H1 (cell line): ENCODE measurements around the gene PTPRT. TPM values are rescaled to one million over a fixed set of nuclear protein-coding genes. Genes with fewer than 3 reads are reported as not detected.

ENCODE experiments used
- CTCF ChIA-PET: fragments of 300-600 bp; sonication (Branson Sonifier 250); formaldehyde crosslinking; loops from one replicate; lab custom pipeline; 2021; ENCODE audit not compliant: partially characterized antibody; lab: Charles Lee
- POLR2A ChIA-PET: fragments of 300-600 bp; sonication (Branson Sonifier 250); formaldehyde crosslinking; loops from one replicate; lab custom pipeline; 2021; ENCODE audit warnings: inconsistent platforms; ENCODE audit not compliant: partially characterized antibody; lab: Charles Lee
- DNase-seq, 2 experiments: peaks; one replicate each; pipeline versions ENCODE4 v3.0.0 to v3.0.0-alpha.2; 2010 to 2022; ENCODE audit warnings: low spot score in 2 of 2, low read depth in 1 of 2, mixed read lengths in 1 of 2
- FAIRE-seq: peaks from 2 replicates; lab custom pipeline; 2011; peaks lifted over from hg19 to GRCh38; lab: Jason Lieb, UNC
- H2AFZ ChIP-seq: 2 replicates; pipeline ENCODE4 v1.8.1; 2012; ENCODE audit warnings: low read length, inconsistent platforms
- H2AK5ac ChIP-seq: 2 replicates; pipeline ENCODE4 v1.6.1; 2013; ENCODE audit warnings: low read depth, low read length
- H2BK120ac ChIP-seq: replicated peaks from 2 replicates; pipeline ENCODE3; 2013; ENCODE audit warnings: low read depth, low read length, inconsistent platforms
- H2BK12ac ChIP-seq: 2 replicates; pipeline ENCODE4 v1.6.1; 2013; ENCODE audit warnings: low read depth, low read length
- H2BK15ac ChIP-seq: 2 replicates; pipeline ENCODE4 v1.6.1; 2013; ENCODE audit warnings: low read length
- H2BK20ac ChIP-seq: 2 replicates; pipeline ENCODE4 v1.6.1; 2013; ENCODE audit warnings: low read length
- H2BK5ac ChIP-seq: 2 replicates; pipeline ENCODE4 v1.6.1; 2013; ENCODE audit warnings: low read depth, low read length
- H3K14ac ChIP-seq: 2 replicates; pipeline ENCODE4 v1.6.1; 2013; ENCODE audit warnings: inconsistent platforms; ENCODE audit not compliant: insufficient read length
- H3K18ac ChIP-seq: 2 replicates; pipeline ENCODE4 v1.6.1; 2013; ENCODE audit warnings: low read length; ENCODE audit errors: extremely low read depth
- H3K23ac ChIP-seq: 2 replicates; pipeline ENCODE4 v1.6.1; 2013; ENCODE audit warnings: inconsistent platforms; ENCODE audit not compliant: insufficient read length
- H3K23me2 ChIP-seq: 2 replicates; pipeline ENCODE4 v1.6.1; 2013; ENCODE audit warnings: low read depth, low read length
- H3K27ac ChIP-seq: 2 replicates; pipeline ENCODE4 v1.6.1; 2011; ENCODE audit warnings: low read depth, low read length, inconsistent platforms
- H3K27me3 ChIP-seq, 4 experiments: replicated peaks in 1 of 4; 1 replicate in 1 of 4; 2 replicates in 3 of 4; pipeline versions ENCODE4 v1.6.1 to v1.8.1; 2011 to 2013; ENCODE audit warnings: low read length in 3 of 4, mild to moderate bottlenecking in 3 of 4, inconsistent platforms in 2 of 4, mixed read lengths in 2 of 4, moderate library complexity in 1 of 4; ENCODE audit not compliant: control insufficient read depth in 3 of 4, insufficient read depth in 3 of 4; ENCODE audit errors: extremely low read depth in 1 of 4
- H3K36me3 ChIP-seq, 4 experiments: 2 replicates each; pipeline versions ENCODE4 v1.6.1 to v1.8.1; 2011 to 2013; ENCODE audit warnings: mild to moderate bottlenecking in 4 of 4, low read length in 3 of 4, moderate library complexity in 2 of 4, control low read depth in 1 of 4, inconsistent platforms in 1 of 4; ENCODE audit not compliant: insufficient read depth in 4 of 4, control insufficient read depth in 2 of 4
- H3K4ac ChIP-seq: replicated peaks from 2 replicates; pipeline ENCODE3; 2013; ENCODE audit warnings: low read length, low read depth, mixed read lengths, inconsistent platforms; ENCODE audit not compliant: insufficient read length
- H3K4me1 ChIP-seq, 4 experiments: replicated peaks in 1 of 4; 1 replicate in 1 of 4; 2 replicates in 3 of 4; pipeline versions ENCODE4 v1.6.1 to v1.8.1; 2011 to 2013; ENCODE audit warnings: low read length in 3 of 4, inconsistent platforms in 2 of 4, mixed read lengths in 1 of 4; ENCODE audit not compliant: insufficient read depth in 4 of 4, control insufficient read depth in 3 of 4
- H3K4me2 ChIP-seq, 2 experiments: 2 replicates each; pipeline versions ENCODE4 v1.6.1 to v1.8.1; 2011 to 2013; ENCODE audit warnings: low read depth in 2 of 2, low read length in 2 of 2, control low read depth in 1 of 2, inconsistent platforms in 1 of 2, mild to moderate bottlenecking in 1 of 2; ENCODE audit not compliant: insufficient read depth in 1 of 2
- H3K4me3 ChIP-seq, 4 experiments: fragments of 200-600, 300-600 bp in 1 of 4; sonication (generic), shearing (Covaris generic), sonication (Bioruptor Twin) in 1 of 4; 2 replicates each; pipeline versions ENCODE4 v1.5.1 to v1.8.1; 2011 to 2016; ENCODE audit warnings: low read length in 4 of 4, low read depth in 3 of 4, control low read depth in 2 of 4, inconsistent platforms in 2 of 4, mild to moderate bottlenecking in 2 of 4, mixed read lengths in 1 of 4, moderate library complexity in 1 of 4; ENCODE audit not compliant: insufficient read depth in 2 of 4; ENCODE audit errors: extremely low read depth in 1 of 4
- H3K56ac ChIP-seq: replicated peaks from 2 replicates; pipeline ENCODE3; 2013; ENCODE audit warnings: low read depth, mild to moderate bottlenecking, mixed read lengths, low read length, inconsistent platforms; ENCODE audit not compliant: insufficient read length
- H3K79me1 ChIP-seq: 2 replicates; pipeline ENCODE4 v1.6.1; 2013; ENCODE audit warnings: low read depth, low read length, control low read depth
- H3K79me2 ChIP-seq, 2 experiments: 2 replicates each; pipeline versions ENCODE4 v1.6.1 to v1.8.1; 2012 to 2013; ENCODE audit warnings: low read length in 2 of 2, mild to moderate bottlenecking in 2 of 2, inconsistent platforms in 1 of 2; ENCODE audit not compliant: insufficient read depth in 2 of 2, control insufficient read depth in 1 of 2
- H3K9ac ChIP-seq, 4 experiments: replicated peaks in 1 of 4; 1 replicate in 1 of 4; 2 replicates in 3 of 4; pipeline versions ENCODE4 v1.6.1 to v1.8.1; 2011 to 2013; ENCODE audit warnings: low read depth in 3 of 4, low read length in 3 of 4, control low read depth in 2 of 4, mild to moderate bottlenecking in 2 of 4, moderate library complexity in 2 of 4, inconsistent platforms in 1 of 4; ENCODE audit errors: extremely low read depth in 1 of 4
- H3K9me3 ChIP-seq, 2 experiments: 2 replicates each; pipeline versions ENCODE4 v1.6.1 to v1.8.1; 2012 to 2013; ENCODE audit warnings: mild to moderate bottlenecking in 2 of 2, moderate library complexity in 2 of 2, control low read depth in 1 of 2, inconsistent platforms in 1 of 2, low read depth in 1 of 2, low read length in 1 of 2, mixed read lengths in 1 of 2; ENCODE audit not compliant: insufficient read depth in 2 of 2
- H4K20me1 ChIP-seq, 2 experiments: replicated peaks in 1 of 2; 2 replicates each; pipeline versions ENCODE3 to v1.8.1; 2011 to 2013; ENCODE audit warnings: inconsistent platforms in 2 of 2, low read length in 2 of 2, mild to moderate bottlenecking in 1 of 2; ENCODE audit not compliant: insufficient read depth in 2 of 2, control insufficient read depth in 1 of 2
- H4K5ac ChIP-seq: 2 replicates; pipeline ENCODE4 v1.6.1; 2013; ENCODE audit warnings: low read length, low read depth, mixed read lengths, inconsistent platforms; ENCODE audit not compliant: insufficient read length
- H4K8ac ChIP-seq: 2 replicates; pipeline ENCODE4 v1.8.0; 2013; ENCODE audit warnings: mild to moderate bottlenecking, moderate library complexity, low read length, inconsistent platforms; ENCODE audit not compliant: insufficient read depth; ENCODE audit errors: extremely low read depth
- H4K91ac ChIP-seq: replicated peaks from 2 replicates; pipeline ENCODE3; 2013; ENCODE audit warnings: low read length, mixed read lengths, inconsistent platforms; ENCODE audit not compliant: insufficient read length
- EZH2 ChIP-seq: fragments of 200-600 bp; sonication (generic); IDR thresholded peaks from 2 replicates; pipeline ENCODE4 v1.7.1; 2012; ENCODE audit warnings: low read depth, mild to moderate bottlenecking, moderate library complexity, low read length, inconsistent platforms; ENCODE audit not compliant: severe bottlenecking
- WGBS, 2 experiments: shearing (Covaris generic) in 1 of 2; methylation state at CpG; one replicate each; pipeline versions ENCODE4 v1.1.6 to v1.1.7; 2013 to 2015; ENCODE audit warnings: low lambda C conversion rate in 2 of 2, mixed read lengths in 2 of 2, inconsistent platforms in 1 of 2, low coverage in 1 of 2, missing lambda C conversion rate in 1 of 2; ENCODE audit not compliant: insufficient replicate concordance in 2 of 2, insufficient coverage in 1 of 2, insufficient read length in 1 of 2; ENCODE audit errors: extremely low coverage in 1 of 2, missing lambda C conversion rate in 1 of 2; 5-methylcytosine and 5-hydroxymethylcytosine counted together
- polyA plus RNA-seq, 7 experiments: library from polyadenylated mRNA; depleted of rRNA in 3 of 7; stranded (reverse) in 5 of 7; unstranded in 2 of 7; fragments of >200 nt in 5 of 7; fragments of 200-250 nt in 2 of 7; gene quantifications; 1 replicate in 5 of 7; 2 replicates in 1 of 7; 4 replicates in 1 of 7; pipeline versions ENCODE4 v1.2.1 to v1.2.3, GENCODE V29; 2011 to 2013; ENCODE audit warnings: missing spikeins in 2 of 7, mixed read lengths in 2 of 7
- total RNA-seq: library from RNA; stranded (reverse); fragmentation: NEBNext Ultra II Directional; extraction: Animal tissue kit (Norgen Biotek cat#: 25700); gene quantifications from 2 replicates; pipeline ENCODE4 v1.2.1, GENCODE V29; 2021

PTPRT gene
- total and polyA plus RNA-seq, 2 of the 8 experiments (the other 6 are each of a cell fraction or from before 2014, with no cell fraction given), result 0.33 to 1.8 TPM

GRCh38 chr20:42260184-42260583 is 929.5 kb downstream of the PTPRT start:
- Histone ChIP-seq H3K4me3 (no peak overlapping the region), H3K4me1 (no peaks in the 10 kb centered on the region), H3K23ac (no peak overlapping the region), H2BK12ac (no peak overlapping the region), H4K91ac (no peak overlapping the region), H3K23me2 (no peaks in the 10 kb centered on the region), H3K56ac (no peak overlapping the region), H3K27ac (no peak overlapping the region), H3K18ac (no peak overlapping the region), H3K79me2 (no peaks in the 10 kb centered on the region), H3K79me1 (no peaks in the 10 kb centered on the region), H2BK20ac (no peak overlapping the region), H3K4me2 (no peak overlapping the region), H3K9me3 (no peaks in the 10 kb centered on the region), H2BK120ac (no peak overlapping the region), H2BK15ac (no peak overlapping the region), H2AK5ac (no peak overlapping the region), H3K9ac (no peak overlapping the region), H4K20me1 (no peaks in the 10 kb centered on the region), H3K4ac (no peak overlapping the region), H4K8ac (no peak overlapping the region), H3K27me3 (no peaks in the 10 kb centered on the region), H4K5ac (no peak overlapping the region), H2AFZ (no peak overlapping the region), H2BK5ac (no peak overlapping the region), H3K14ac (no peak overlapping the region), H3K36me3 (no peaks in the 10 kb centered on the region)
- CTCF ChIA-PET, result no interaction called here
- DNase-seq (no peak), FAIRE-seq (no peak)
- no peak for TF ChIP-seq EZH2
- POLR2A ChIA-PET, result no interaction called here
- 88% methylated on average over 4 of the region's 4 CpGs; no CpG with 5 or more reads in 1 of the 2 experiments for WGBS, 2 experiments
